Heart right ventricle (tissue), 16 donors: ENCODE data around the gene PTPRE. TPM values are rescaled to one million over a fixed set of nuclear protein-coding genes. Genes with fewer than 3 reads are reported as not detected.

Experiments used
- ATAC-seq, 8 donors: fragments of 200-7000 bp; cut with Tn5 transposase; one replicate each; pipeline ENCODE4 v1.9.1; 2020; ENCODE audit warnings: mild to moderate bottlenecking in 8 of 8, moderate library complexity in 8 of 8, moderate number of reproducible peaks in 1 of 8
- DNase-seq, 2 donors: peaks; one replicate each; pipeline ENCODE4 v3.0.0-alpha.2; 2020
- H3K27ac ChIP-seq, 10 donors: fragments of 200-600 bp; sonication (generic) in 2 of 10; one replicate each; pipeline versions ENCODE4 v1.5.0 to v1.8.0; 2020 to 2022; ENCODE audit warnings: mild to moderate bottlenecking in 3 of 10
- H3K27me3 ChIP-seq, 7 donors: fragments of 200-600 bp; one replicate each; pipeline ENCODE4 v1.8.0; 2021 to 2022; ENCODE audit warnings: mild to moderate bottlenecking in 2 of 7
- H3K36me3 ChIP-seq, 9 donors: fragments of 200-600 bp; sonication (generic) in 1 of 9; one replicate each; pipeline versions ENCODE4 v1.5.0 to v1.8.0; 2020 to 2022; ENCODE audit warnings: mild to moderate bottlenecking in 2 of 9
- H3K4me1 ChIP-seq, 9 donors: fragments of 200-600 bp; sonication (generic) in 1 of 9; one replicate each; pipeline versions ENCODE4 v1.5.0 to v1.8.0; 2020 to 2022; ENCODE audit warnings: mild to moderate bottlenecking in 4 of 9
- H3K4me3 ChIP-seq, 10 donors: fragments of 200-600 bp; sonication (generic) in 2 of 10; one replicate each; pipeline versions ENCODE4 v1.5.0 to v1.8.0; 2020 to 2022; ENCODE audit warnings: mild to moderate bottlenecking in 7 of 10, moderate library complexity in 2 of 10
- H3K9me3 ChIP-seq, 11 donors: fragments of 200-600 bp in 10 of 11; sonication (generic) in 2 of 11; one replicate each; pipeline versions ENCODE4 v1.5.0 to v1.8.0; 2013 to 2022; ENCODE audit warnings: mild to moderate bottlenecking in 2 of 11, control low read depth in 1 of 11, moderate library complexity in 1 of 11
- CTCF ChIP-seq, 9 donors: fragments of 200-600 bp; sonication (generic) in 2 of 9; IDR thresholded peaks; one replicate each; pipeline versions ENCODE4 v1.5.0 to v1.8.0; 2021 to 2022; ENCODE audit warnings: antibody characterized with exemption in 9 of 9, mild to moderate bottlenecking in 5 of 9, moderate library complexity in 1 of 9
- WGBS, 2 donors: extraction: QIAGEN DNeasy Blood & Tissue Kit; methylation state at CpG; one replicate each; pipeline ENCODE4 v1.1.7; 2013; ENCODE audit warnings: inconsistent platforms in 1 of 2; 5-methylcytosine and 5-hydroxymethylcytosine counted together
- intact Hi-C, 10 donors: fragments of 100-400 bp; cut with DNase I; formaldehyde crosslinking; loops; one replicate each; pipeline versions ENCODE4 v1.11.1 to v1.14.2; 2022
- polyA plus RNA-seq, 2 donors: library from polyadenylated mRNA; stranded (reverse); fragments of 200-250 nt; gene quantifications; one replicate each; pipeline ENCODE4 v1.2.3, GENCODE V29; 2013
- total RNA-seq, 10 donors: library from RNA; stranded (reverse); fragmentation: NEBNext Ultra II Directional in 3 of 10; extraction: Animal tissue kit (Norgen Biotek cat#: 25700) in 3 of 10; gene quantifications; one replicate each; pipeline versions ENCODE4 v1.2.1 to v1.2.4, GENCODE V29; 2021 to 2023
- donor health status: Arrhythmogenic right ventricular cardiomyopathy.
- donor health status: ischemic (EF 13 %, LVEDD 7.1; RV severe dilation, severe dysfunction).
- donor health status: healthy with polysubstance abuse.
- donor health status: DM: no; HTN: yes; CAD: no.
- donor health status: DM: no; HTN: no; CAD: no.
- donor health status: ischemic (EF 25% LVEDD 6.9; RV normal size, moderate dysfunction).
- donor health status: ischemic (EF 25% LVEDD 5.7; RV mildly dilated, moderate dysfunction).
- donor health status: healthy.
- donor health status: DM: yes; HTN: yes; CAD: no.
- donor health status: Ischemic cardiomyopathy.
- donor health status: ischemic (EF 35%, LVEDD 5.7; RV mildly dilated, moderate dysfunction).
- donor health status: nonischemic (EF 11% LVEDD 7.7; RV severe dilation, severe dysfunction).
- donor health status: DM: yes; HTN: yes; CAD: no.
- donor health status: PGD.
- donor health status: ischemic (EF 29% LVEDD 5.4; RV normal size, mild dysfunction).
- donor health status: nonischemic (EF 23%, LVEDD 6.1; RV moderate dilation, normal function).

Gene PTPRE
- total and polyA plus RNA-seq, 12 donors: 6.1 to 42.8 (median 22.1) TPM

DNA sequence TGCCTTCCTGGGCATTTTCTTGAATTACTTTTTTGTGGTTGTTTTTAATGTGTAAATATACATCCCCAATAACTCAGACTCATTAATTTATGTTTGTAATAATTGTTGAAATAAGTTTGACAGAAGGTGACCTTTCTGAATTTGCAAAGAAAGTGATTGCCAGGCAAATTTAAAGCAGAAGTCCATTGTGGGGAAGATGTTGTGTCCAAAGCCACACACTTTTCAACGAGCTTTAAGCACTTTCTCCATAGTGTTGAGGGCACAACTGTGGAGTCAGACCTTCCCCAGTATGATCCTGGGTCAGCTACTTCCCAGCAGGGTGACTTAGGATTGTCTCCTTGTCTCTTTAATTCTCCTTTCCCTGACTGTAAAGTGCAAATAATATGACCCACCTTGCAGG is 52.5 kb downstream of the PTPRE start:
- 58 to 66% methylated on average over 1 of the region's 1 CpG for WGBS, 2 donors
- H3K4me3 ChIP-seq: no peak overlapping the region

DNA sequence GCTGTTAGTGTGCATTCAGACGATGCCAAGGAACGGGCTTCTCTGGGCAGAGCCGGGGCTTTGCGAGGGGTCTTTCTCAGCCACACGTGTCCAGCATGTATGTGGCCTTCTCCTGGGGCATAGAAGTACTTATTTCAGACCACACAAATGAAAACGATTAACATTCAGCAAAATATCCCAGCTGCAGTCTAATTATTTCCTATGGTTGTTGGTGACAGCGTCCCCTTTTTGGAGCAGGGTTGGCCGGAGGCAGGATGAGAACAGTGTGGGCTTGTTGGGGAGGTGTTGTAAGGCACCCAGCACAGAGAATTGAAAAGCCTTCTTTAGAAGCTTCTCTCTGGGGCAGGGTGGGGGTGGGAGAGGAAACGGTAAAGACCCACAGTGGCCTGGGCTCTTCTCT is 54.2 kb downstream of the PTPRE start:
- TF ChIP-seq CTCF (IDR thresholded peaks at IDR 0.05): no peak
- Histone ChIP-seq H3K9me3 (peaks cover 0 to 9% (median 0%) of the 10 kb centered on the region in 11 donors), H3K36me3 (peaks cover 0 to 3% (median 0%) of the 10 kb centered on the region in 9 donors), H3K4me1 (peaks cover 0 to 18% (median 4%) of the 10 kb centered on the region in 9 donors), H3K4me3 (no peak overlapping the region), H3K27me3 (no peaks in the 10 kb centered on the region), H3K27ac (no peak overlapping the region)
- intact Hi-C loops: no loop called here
- WGBS, 2 donors: 82 to 85% methylated on average over 9 of the region's 9 CpGs
- no peak for DNase-seq
- ATAC-seq: peak in 1 of 8 donors; percentile 34

More for the DNA sequence above, 52.5 kb downstream of the PTPRE start:
- H3K9me3 ChIP-seq: peaks cover 0 to 12% (median 0%) of the 10 kb centered on the region in 11 donors
- H3K27me3 ChIP-seq: no peaks in the 10 kb centered on the region
- no peak overlapping the region for H3K27ac ChIP-seq
- no peak for ATAC-seq
- no peak for DNase-seq
- H3K36me3 ChIP-seq: no peaks in the 10 kb centered on the region
- peaks cover 0 to 18% (median 0%) of the 10 kb centered on the region in 9 donors for H3K4me1 ChIP-seq
- intact Hi-C loops: no loop called here
- TF ChIP-seq CTCF (IDR thresholded peaks at IDR 0.05): no peak

DNA sequence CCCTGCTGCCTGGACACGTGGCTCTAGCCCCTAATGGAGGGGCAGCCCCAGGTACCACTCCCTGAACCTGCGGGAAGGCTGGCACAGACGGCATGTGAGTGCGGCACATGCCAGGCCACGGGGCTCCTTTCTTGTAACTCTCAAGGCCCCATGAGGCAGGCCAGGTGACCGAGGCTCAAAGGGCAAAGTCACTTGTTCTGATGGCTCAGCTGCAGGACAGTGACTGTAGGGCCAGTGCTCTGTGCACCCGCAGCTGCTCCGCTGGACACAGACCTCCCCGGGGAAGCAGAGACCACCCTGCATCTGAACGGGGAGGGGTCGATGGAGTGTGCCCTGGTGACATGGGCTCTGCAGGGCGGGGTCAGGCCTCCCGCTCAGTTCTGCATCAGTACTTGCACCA is 55.3 kb downstream of the PTPRE start:
- H3K27me3 ChIP-seq: no peaks in the 10 kb centered on the region
- peaks cover 0 to 3% (median 0%) of the 10 kb centered on the region in 9 donors for H3K36me3 ChIP-seq
- no peak overlapping the region for H3K27ac ChIP-seq
- no peak for TF ChIP-seq CTCF (IDR thresholded peaks at IDR 0.05)
- ATAC-seq (peak in 2 of 8 donors; percentile 7 to 51), DNase-seq (no peak)
- H3K4me1 ChIP-seq: peaks cover 0 to 18% (median 4%) of the 10 kb centered on the region in 9 donors
- H3K9me3 ChIP-seq: no peaks in the 10 kb centered on the region
- 88% methylated on average over 13 of the region's 13 CpGs for WGBS, 2 donors
- intact Hi-C loops: no loop called here
- H3K4me3 ChIP-seq: no peak overlapping the region

DNA sequence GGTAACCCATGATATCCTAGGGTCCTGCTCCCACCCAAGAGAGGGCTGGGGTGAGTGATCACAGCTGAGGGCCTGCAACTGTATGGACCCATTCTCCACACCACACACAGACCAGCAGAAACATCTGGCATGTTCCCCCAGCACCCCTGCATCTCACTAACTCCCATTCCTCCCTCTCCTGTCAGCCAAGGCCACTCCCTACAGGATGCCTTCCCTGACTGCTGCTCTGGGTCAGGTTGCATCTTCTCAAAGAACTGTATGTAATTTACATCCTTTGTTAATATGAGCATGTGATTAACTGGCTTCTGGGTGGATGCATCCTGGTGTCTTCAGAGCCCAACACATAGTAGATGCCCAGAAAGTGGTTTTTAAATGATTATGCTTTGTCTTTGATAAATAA is 56.2 kb downstream of the PTPRE start:
- Histone ChIP-seq H3K27me3 (no peaks in the 10 kb centered on the region), H3K9me3 (no peaks in the 10 kb centered on the region), H3K36me3 (peaks cover 0 to 3% (median 0%) of the 10 kb centered on the region in 9 donors), H3K27ac (no peak overlapping the region), H3K4me1 (peaks cover 0 to 20% (median 7%) of the 10 kb centered on the region in 9 donors), H3K4me3 (no peak overlapping the region)
- DNase-seq: no peak
- intact Hi-C loops: no loop called here
- TF ChIP-seq CTCF (IDR thresholded peaks at IDR 0.05): no peak
- no peak for ATAC-seq
